DOHH2 (cell line): ENCODE data around the gene RABGEF1.

Experiments
- EZH2phosphoT487 ChIP-seq: fragments of 200-600 bp; sonication (generic); IDR thresholded peaks from 2 replicates; pipeline ENCODE4 v1.6.1; 2017; ENCODE audit warnings: borderline replicate concordance, mild to moderate bottlenecking, antibody characterized with exemption, low read length, moderate library complexity, mixed read lengths
- TF ChIP-seq, protein P1 (sequence below): fragments of 200-600 bp; sonication (generic); IDR thresholded peaks from one replicate; pipeline ENCODE4 v1.5.1; 2014; ENCODE audit warnings: antibody characterized with exemption, mild to moderate bottlenecking, low read depth, low read length; ENCODE audit not compliant: poor library complexity, severe bottlenecking

GRCh38 chr7:66699998-66700397 lies 40.5 kb upstream of the RABGEF1 start:
- TF ChIP-seq, protein P1, sequence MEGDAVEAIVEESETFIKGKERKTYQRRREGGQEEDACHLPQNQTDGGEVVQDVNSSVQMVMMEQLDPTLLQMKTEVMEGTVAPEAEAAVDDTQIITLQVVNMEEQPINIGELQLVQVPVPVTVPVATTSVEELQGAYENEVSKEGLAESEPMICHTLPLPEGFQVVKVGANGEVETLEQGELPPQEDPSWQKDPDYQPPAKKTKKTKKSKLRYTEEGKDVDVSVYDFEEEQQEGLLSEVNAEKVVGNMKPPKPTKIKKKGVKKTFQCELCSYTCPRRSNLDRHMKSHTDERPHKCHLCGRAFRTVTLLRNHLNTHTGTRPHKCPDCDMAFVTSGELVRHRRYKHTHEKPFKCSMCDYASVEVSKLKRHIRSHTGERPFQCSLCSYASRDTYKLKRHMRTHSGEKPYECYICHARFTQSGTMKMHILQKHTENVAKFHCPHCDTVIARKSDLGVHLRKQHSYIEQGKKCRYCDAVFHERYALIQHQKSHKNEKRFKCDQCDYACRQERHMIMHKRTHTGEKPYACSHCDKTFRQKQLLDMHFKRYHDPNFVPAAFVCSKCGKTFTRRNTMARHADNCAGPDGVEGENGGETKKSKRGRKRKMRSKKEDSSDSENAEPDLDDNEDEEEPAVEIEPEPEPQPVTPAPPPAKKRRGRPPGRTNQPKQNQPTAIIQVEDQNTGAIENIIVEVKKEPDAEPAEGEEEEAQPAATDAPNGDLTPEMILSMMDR = no peak
- no peak for TF ChIP-seq EZH2phosphoT487
